ACHN (cell line): ENCODE results near the gene RPL37A.
"Not testable (repeated sequence)": the region's sequence is repeated elsewhere in the genome, so short reads cannot be mapped to it uniquely, and the experiment has no call there.

ENCODE experiments used
- DNase-seq: peaks from one replicate; pipeline ENCODE4 v3.0.0-alpha.2; 2015
- in situ Hi-C: cut with HindIII; loops from 2 replicates; pipeline ENCODE4 v1.10.0; 2017; ENCODE audit warnings: low sequenced_read_pairs, low pct_ligation_motif_present, low pct_unique_long_range_greater_than_20kb

The RPL37A gene

DNA sequence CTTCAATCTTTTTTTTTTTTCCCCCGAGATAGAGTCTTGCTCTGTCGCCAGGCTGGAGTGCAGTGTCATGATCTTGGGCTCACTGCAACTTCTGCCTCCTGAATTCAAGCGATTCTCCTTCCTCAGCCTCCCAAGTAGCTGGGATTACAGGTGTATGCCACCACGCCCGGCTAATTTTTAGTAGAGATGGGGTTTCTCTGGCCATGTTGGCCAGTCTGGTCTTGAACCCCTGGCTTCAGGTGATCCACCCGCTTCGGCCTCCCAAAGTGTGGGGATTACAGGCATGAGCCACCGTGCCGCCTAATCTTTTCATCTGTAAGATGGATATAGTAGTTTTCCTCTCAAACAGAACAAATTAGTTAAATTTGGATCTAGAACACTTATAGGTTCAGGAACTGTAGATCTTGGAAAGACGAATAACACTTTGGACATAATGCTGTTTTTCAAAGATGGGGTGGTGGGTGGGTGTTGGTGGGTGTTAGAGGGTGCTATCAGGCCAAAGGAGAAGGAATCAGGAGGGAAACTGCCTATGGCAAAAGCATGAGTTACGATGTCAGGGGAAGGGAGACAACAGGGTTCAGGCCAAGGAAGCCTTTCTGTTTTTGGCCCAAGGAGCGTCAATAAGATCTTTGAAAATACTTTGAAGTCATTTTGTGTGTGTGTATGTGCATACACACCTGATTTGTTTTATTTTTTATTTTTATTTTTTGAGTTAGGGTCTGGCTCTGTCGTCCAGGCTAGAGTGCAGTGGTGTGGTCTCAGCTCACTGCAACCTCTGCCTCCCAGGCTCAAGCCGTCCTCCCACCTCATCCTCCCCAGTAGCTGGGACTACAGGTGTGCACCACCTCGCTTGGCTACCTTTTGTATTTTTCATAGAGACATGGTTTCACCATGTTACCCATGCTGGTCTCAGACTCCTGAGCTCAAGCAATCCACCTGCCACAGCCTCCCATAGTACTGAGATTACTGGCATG lies 6.8 kb downstream of the RPL37A start:
- DNase-seq: no peak
- in situ Hi-C loops: no loop called here

DNA sequence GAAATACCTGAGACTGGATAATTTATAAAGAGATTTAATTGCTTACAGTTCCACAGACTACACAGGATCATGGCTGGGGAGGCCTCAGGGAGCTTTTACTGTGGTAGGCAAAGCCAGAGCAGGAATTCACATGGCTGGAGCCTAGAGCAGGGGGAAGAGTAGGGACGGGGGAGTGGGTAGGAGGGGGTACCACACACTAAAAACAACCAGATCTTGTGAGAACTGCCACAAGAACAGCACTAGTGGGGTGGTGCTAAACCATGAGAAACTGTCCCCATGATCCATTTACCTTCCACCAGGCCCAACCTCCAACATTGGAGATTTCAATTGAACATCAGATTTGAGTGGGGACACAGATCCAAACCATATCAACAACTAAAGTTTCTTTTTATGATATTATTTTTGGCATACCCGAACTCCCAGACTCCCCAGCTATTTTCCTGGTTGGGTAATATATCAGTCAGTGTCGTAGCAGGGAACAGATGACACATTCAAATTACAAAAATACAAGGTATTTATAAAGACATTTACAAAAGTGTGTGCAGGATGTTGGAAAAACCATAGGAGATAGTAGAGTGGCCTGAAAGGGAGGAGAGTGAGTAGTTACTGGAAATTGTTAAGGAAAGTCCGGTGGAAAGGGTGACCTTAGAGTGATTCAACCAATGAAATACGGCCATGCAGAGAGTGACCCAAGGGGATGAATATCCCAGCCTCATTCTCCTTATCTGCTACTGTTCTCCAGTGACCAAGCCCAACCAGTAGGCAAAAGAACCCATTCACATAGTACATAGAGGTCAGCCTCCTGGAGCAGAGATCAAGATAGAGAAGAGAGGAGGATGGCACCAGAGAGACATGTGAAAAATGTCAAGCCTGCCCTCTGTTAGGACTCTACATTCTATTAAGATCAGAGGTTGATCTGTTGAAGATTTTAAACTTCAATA lies 8.8 kb downstream of the RPL37A start:
- in situ Hi-C loops: no loop called here
- DNase-seq: no peak

DNA sequence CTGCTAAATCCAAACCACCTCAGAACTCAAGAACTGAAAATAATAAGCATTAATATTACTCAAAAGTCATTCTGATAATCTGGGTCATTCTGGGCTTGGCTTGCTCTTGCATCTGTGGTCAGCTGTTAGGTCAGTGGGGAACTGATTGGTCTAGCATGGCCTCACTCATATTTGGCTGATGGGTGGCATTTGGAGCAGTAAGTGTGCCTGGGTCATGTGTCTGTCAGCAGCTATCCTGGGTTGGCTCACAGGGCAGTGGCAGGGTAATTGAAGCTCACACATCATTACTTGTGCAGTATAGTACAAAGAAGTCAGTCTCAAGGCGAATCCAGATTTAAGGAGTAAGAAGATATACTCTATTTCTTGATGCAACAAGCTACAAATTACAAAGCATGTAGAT lies 9.6 kb downstream of the RPL37A start:
- in situ Hi-C loops: no loop called here
- no peak for DNase-seq

DNA sequence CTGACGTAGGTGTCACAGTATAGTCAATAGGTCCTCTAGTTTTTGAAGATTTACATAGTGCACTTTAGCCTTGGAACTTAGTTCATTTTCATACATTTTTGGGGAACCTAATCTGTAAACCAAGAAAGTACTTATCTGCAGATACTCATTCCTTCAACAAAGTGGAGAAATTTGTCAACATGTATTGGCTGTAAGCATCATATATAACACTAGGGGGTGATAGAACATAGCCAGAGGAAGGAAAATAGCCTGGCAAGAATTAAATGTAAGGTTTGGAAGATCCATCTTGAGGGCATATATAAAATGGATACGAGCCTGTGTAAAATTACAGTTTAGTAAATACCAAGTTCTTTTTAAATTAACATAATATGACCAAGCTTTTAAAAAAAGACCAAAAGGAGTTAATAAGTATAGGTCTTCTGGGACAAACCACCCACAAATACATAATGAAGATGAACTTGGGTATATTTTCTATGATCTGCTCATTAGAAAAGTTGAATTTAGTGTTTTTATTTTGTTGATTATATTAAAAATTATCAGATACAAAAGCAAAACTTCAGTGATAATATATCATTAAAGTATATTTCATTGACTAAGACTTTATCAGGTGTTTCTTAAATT lies 18.2 kb downstream of the RPL37A start:
- in situ Hi-C loops: no loop called here
- peak; percentile 60 for DNase-seq

DNA sequence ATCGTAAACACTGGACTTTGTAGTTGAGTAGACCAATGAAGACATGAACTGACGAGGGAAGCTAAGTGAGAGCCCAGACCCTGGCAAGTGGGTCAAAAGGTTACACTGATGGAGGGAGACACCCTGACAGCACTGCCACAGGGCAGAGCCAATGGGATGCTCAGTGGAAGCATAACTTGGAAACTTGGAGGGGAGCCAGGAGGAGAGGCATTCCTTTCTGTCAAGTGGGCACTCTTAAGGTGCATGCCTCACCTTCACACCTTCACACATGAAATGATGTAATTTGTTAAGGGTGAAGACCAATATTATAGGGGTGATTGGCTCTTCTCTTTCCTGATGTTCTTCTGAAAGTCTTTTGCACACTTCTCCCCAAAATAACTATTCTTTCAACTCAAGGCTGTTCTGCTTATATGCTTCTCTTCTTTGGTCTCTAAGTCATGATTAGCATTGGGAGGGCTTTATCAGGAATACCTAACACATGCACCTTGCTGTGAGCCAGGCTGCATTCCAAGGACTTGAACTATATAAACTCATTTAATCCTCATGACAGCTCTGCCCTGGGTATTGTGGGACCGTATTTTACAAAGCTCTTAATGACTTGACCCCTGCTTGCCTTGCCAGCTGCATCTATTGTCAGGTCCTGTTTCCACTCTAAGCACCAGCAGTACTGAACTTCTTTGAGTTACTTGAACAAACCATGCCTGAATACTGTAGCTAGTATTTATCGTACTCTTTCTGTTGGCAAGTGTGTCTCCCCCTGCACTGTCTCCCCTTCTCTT lies 19.0 kb downstream of the RPL37A start:
- in situ Hi-C loops: no loop called here
- no peak for DNase-seq

DNA sequence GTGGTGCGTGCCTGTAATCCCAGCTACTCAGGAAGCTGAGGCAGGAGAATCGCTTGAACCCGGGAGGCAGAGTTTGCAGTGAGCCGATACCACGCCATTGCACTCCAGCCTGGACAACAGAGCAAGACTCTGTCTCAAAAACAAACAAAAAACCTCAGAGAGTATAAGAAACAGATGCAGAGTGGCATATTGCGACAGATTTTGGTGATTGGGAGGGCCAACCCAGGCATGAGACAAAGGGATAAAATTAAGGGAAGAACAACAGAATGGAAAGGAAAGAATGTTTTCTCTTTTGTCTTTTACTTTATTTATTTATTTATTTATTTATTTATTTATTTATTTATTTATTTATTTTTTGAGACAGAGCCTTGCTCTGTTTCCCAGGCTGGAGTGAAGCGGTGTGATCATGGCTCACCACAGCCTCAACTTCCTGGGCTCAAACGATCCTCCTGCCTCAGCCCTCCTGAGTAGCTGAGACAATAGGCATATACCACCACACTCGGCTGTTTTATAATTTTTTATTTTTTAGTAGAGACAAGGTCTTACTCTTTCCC lies 20.0 kb downstream of the RPL37A start:
- in situ Hi-C loops, DNase-seq: not testable (repeated sequence)

DNA sequence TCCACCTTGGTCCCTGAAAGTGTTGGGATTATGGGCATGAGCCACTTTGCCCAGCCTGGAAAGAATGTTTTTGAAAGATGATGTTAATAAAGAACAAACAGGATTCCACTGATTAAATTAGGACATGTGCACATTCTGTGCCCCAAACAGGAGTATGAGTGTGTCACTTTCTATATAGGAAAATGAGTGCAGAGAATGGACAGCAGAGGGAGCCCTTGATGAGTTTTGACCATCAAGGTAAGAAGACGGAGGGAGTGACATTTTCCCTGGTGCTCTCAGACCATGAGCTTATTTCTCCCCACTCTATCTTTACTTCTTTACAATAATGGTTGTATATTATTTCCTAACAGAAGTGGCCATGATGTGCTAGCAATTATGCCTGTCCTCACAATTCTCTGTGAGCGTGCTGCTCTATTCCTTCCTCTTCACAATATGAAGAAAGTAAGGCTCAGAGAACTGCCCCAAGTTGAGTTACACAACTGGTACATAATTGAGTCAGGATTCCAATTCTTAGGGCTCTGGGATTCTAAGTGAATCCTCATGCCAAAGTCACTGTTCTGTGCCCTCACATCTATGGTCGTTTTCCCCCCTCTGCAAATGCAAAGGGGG lies 20.6 kb downstream of the RPL37A start:
- in situ Hi-C loops: no loop called here
- DNase-seq: peak; percentile 75

DNA sequence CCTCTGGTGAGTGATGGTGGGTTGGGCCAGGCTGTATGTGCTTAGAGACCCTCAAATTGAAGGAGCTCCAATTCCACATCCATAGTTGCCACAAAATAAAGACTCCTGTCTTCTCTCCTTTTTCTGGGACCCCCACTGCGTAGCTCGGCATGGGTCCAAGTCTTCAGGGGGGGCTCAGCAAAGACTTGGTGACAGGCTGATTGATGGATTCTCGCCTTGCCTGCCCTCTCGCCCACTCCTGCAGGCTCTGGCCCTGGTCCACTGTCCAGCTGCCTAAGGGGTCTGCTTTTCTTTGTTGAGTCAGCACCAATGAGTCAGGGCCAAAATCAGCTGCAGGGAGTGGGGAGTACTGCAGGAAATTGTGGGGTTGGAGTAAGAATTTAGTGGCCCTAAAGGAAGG lies 21.5 kb downstream of the RPL37A start:
- in situ Hi-C loops: no loop called here
- no peak for DNase-seq

DNA sequence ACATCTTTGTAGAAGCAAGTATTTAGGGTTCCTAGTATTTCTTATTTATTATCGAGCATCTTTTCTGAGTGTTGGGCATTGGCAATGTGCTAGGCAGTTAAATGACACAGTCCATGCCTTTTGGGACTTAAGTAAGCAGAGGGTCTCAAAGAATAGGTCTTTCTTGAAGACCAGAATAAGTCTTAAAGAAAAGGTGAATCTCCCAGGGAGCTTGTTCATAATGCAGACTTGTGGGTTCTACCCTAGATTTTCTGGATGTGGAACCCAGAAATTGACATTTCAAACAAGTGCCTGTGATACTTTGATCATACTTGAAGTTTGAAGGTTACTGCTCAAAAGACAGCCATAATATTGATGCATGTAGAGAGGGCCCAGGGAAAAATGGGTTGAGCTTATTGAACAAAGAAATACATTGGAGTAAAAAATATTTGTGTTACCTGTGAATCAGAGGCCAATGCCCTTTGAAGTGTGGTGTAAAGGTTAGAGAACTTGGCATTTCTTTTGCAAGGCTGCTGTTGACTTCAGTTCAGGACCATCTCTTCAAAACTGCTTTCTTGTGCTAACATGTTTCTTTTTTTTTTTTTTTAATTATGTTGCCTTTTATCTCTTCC lies 24.4 kb downstream of the RPL37A start:
- in situ Hi-C loops: no loop called here
- no peak for DNase-seq

DNA sequence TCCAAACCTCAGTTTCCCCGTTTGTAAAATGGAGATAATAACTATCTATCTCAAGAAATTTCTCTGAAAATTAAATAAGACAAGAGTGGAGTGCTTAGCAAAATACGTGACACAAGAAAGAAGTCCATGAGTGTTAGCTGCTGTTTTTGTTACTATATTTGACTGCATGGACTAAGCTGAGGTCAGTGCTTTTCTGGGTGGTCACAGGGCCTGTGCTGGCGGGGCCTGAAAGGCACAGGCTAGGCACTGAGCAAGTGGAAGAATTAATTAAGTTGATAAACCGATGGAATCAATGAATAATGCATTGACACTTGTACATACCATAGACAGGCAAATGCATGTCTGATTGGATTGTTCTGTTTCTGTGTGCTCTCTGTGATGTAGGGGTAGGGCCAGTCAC lies 27.3 kb downstream of the RPL37A start:
- no peak for DNase-seq
- in situ Hi-C loops: loop anchor here (25.0 kb wide), 1 partner anchor 111 kb away; the partner anchor contains the start of gene IGFBP2

DNA sequence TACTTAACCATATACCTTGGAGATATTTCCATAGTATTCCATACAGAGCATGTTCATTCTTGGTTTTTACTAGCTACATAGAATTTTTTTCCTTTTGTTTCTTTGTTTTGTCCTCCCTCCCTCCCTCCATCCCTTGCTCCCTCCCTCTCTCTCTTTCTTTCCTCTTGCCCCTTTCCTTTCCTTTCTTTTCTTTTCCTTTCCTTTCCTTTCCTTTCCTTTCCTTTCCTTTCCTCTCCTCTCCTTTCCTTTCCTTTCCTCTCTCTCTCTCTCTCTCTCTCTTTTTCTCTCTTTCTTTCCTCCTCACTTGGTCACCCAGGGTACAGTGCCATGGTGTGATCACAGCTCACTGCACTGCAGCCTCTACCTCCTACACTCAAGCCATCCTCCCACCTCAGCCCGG lies 28.3 kb downstream of the RPL37A start:
- DNase-seq: no peak
- in situ Hi-C loops: loop anchor here (25.0 kb wide), 1 partner anchor 110 kb away; the partner anchor contains the start of gene IGFBP2

DNA sequence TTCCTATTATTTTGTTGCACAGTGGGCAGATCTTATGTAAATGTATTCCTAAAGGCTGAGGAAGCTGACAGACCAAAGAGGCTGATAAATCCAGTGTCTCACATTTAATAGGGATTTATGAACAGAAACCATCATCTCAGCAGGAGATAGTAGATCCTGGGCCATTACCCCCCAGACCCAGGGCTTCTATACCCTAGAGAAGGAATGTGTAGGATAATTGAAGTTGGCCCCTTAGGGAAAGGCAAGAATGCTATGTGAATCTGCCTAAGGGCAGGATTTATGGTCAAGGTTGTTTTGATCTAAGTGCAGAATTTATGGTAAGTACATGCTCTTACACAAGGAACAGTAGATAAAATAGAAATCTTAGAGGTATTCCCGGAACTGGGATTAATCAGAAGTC lies 29.0 kb downstream of the RPL37A start:
- in situ Hi-C loops: loop anchor here (25.0 kb wide), 1 partner anchor 110 kb away; the partner anchor contains the start of gene IGFBP2
- no peak for DNase-seq

DNA sequence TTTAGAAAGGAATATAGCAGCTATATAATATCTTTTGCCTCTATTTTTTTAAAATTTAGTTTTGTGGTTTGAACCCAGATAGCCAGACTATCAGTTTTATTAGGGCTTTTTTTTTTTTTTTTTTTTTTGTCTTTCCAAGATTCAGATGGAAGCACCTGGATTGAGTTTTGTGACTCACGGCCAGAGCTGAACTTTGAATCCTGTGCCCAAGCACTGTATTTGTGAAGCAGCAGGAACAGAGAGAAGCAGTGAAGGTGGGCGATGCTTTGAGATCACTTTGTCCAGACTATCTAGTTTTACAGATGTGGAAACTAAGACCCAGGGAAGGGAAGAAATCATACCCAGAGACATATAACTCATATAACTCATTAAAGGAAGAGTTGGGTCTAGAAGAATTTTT lies 33.9 kb downstream of the RPL37A start:
- in situ Hi-C loops: loop anchor here (25.0 kb wide), 1 partner anchor 105 kb away; the partner anchor contains the start of gene IGFBP2
- no peak for DNase-seq

DNA sequence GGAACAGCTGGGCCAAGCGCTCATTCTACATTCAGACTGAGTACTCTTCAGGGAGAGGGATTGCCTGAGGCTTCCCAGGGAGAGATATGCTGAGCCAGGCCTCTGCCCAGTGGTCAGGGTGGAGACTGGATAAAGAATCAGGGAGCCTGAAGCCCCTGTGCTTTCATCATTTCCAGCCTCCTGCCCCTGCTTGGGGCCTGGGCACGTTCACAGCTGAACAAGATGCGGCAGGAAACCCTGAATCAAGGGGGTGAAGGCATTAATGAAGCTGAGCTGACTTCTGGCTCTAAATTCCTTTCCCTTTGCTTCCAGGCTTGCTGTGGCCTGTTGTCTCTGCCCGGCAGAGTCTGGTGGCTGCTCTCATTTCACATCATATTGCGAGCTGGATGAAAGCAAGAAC lies 35.0 kb downstream of the RPL37A start:
- no peak for DNase-seq
- in situ Hi-C loops: loop anchor here (25.0 kb wide), 1 partner anchor 104 kb away; the partner anchor contains the start of gene IGFBP2

DNA sequence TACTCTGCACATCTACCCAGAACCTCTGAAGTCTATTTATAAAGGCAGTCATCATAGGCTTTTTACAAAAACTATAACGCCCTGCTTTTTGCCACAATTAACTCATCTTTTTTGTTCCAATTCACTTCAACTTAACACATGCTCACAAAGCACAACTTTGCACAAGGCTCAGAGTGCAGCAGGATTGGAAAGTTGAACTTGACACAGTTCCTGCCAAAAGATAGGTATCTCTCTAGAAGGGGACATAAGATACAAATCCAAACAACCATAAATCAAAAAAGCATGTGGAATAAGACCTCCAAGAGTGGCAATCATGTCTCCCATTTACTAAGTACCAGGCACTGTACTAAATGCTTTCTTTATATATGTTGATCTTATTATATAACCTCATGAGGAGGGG lies 36.2 kb downstream of the RPL37A start:
- in situ Hi-C loops: loop anchor here (25.0 kb wide), 1 partner anchor 102 kb away; the partner anchor contains the start of gene IGFBP2
- no peak for DNase-seq

DNA sequence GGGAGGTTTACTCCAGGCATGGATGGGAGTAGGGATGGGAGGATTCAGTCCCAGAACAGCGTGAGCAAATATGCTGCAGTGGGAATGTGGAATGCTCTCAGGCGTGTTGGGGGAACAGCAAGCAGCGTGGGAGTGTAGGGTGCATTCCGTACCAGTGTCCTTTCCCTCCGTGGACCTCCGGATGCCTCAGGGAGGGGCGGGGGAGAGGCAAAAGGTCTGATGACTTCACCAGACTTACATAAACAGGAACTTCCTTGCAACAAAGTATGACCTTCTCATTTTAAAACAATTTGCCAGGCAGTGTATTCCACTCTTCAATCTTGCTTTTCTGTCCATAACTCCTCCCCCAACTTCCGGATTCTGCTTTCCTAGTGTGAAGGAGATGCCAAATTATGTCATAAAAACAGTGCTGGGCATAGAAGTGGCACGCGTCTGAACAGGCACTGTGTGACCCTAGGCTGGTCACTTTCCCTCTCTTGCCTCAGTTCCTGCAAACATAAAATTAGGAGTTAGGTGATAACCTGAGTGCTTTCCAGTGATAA lies 36.9 kb downstream of the RPL37A start:
- no peak for DNase-seq
- in situ Hi-C loops: loop anchor here (25.0 kb wide), 1 partner anchor 102 kb away; the partner anchor contains the start of gene IGFBP2
